ENCODE data around the gene MBNL1.

Gene MBNL1

GRCh38 chr3:152373379-152373778, 104.7 kb downstream of the MBNL1 start:
- H4K20me1 ChIP-seq: peaks cover 25 to 93% (median 69%) of the 10 kb centered on the region in 11 experiments; a peak in 21 of 22 replicates
- H3K9me3 ChIP-seq (replicated peaks in 1 of 11): peaks cover 0 to 42% (median 19%) of the 10 kb centered on the region in 11 experiments; a peak in 15 of 22 replicates
- H3K27me3 ChIP-seq: no peaks in the 10 kb centered on the region
- TF ChIP-seq Cebpa-rat (IDR thresholded peaks at IDR 0.05): no peak
- H3K36me3 ChIP-seq: peaks cover 0 to 44% (median 25%) of the 10 kb centered on the region in 11 experiments; a peak in 19 of 22 replicates
- H3K9ac ChIP-seq: no peak overlapping the region
- no peak overlapping the region for H3K4me3 ChIP-seq
- peak overlapping the region in 1 of 11 experiments; percentile 15; a peak in 1 of 22 replicates for H3K4me2 ChIP-seq
- peaks cover 9 to 65% (median 22%) of the 10 kb centered on the region in 10 experiments for H3K4me1 ChIP-seq
- H3K27ac ChIP-seq: no peak overlapping the region

GRCh38 chr3:152374262-152374990, 105.7 kb downstream of the MBNL1 start:
- peaks cover 9 to 65% (median 22%) of the 10 kb centered on the region in 10 experiments for H3K4me1 ChIP-seq
- peaks cover 0 to 43% (median 28%) of the 10 kb centered on the region in 11 experiments; a peak in 19 of 22 replicates for H3K36me3 ChIP-seq
- H3K27ac ChIP-seq: no peak overlapping the region
- H3K4me2 ChIP-seq: peak overlapping the region in 3 of 11 experiments; percentile 36 to 95 (median 71); a peak in 4 of 22 replicates
- H3K9ac ChIP-seq: no peak overlapping the region
- no peaks in the 10 kb centered on the region for H3K27me3 ChIP-seq
- H3K4me3 ChIP-seq: no peak overlapping the region
- TF ChIP-seq Cebpa-rat (IDR thresholded peaks at IDR 0.05): no peak
- peaks cover 17 to 96% (median 73%) of the 10 kb centered on the region in 11 experiments; a peak in 21 of 22 replicates for H4K20me1 ChIP-seq
- peaks cover 0 to 32% (median 11%) of the 10 kb centered on the region in 11 experiments; a peak in 12 of 22 replicates for H3K9me3 ChIP-seq (replicated peaks in 1 of 11)

GRCh38 chr3:152375546-152375945, 106.8 kb downstream of the MBNL1 start:
- peaks cover 16 to 97% (median 76%) of the 10 kb centered on the region in 11 experiments; a peak in 21 of 22 replicates for H4K20me1 ChIP-seq
- H3K27ac ChIP-seq: no peak overlapping the region
- no peak overlapping the region for H3K9ac ChIP-seq
- no peak overlapping the region for H3K4me3 ChIP-seq
- peaks cover 9 to 70% (median 22%) of the 10 kb centered on the region in 10 experiments for H3K4me1 ChIP-seq
- no peak for TF ChIP-seq Cebpa-rat (IDR thresholded peaks at IDR 0.05)
- no peaks in the 10 kb centered on the region for H3K27me3 ChIP-seq
- peak overlapping the region in 6 of 11 experiments; percentile 22 to 95 (median 62); a peak in 8 of 22 replicates for H3K4me2 ChIP-seq
- H3K36me3 ChIP-seq: peaks cover 0 to 42% (median 28%) of the 10 kb centered on the region in 11 experiments; a peak in 19 of 22 replicates
- H3K9me3 ChIP-seq (replicated peaks in 1 of 11): peaks cover 0 to 25% (median 10%) of the 10 kb centered on the region in 11 experiments; a peak in 12 of 22 replicates

- Histone ChIP-seq H3K4me3 (peak overlapping the region in 1 of 10 experiments; percentile 8; a peak in 1 of 20 replicates), H3K27ac (peak overlapping the region in 8 of 11 experiments; percentile 32 to 72 (median 57); a peak in 15 of 22 replicates)
- TF ChIP-seq Cebpa-rat (IDR thresholded peaks at IDR 0.05): no peak
Measured at GRCh38 chr3:152376351-152377183, 107.8 kb downstream of the MBNL1 start.

GRCh38 chr3:152377184-152377570, 108.4 kb downstream of the MBNL1 start:
- Histone ChIP-seq H3K27ac (peak overlapping the region in 8 of 11 experiments; percentile 32 to 72 (median 57); a peak in 15 of 22 replicates), H3K27me3 (no peaks in the 10 kb centered on the region), H3K9me3 (replicated peaks in 1 of 11) (peaks cover 0 to 11% (median 2%) of the 10 kb centered on the region in 11 experiments; a peak in 5 of 22 replicates), H3K9ac (peak overlapping the region in 3 of 11 experiments; percentile 28 to 51 (median 44); a peak in 5 of 22 replicates), H3K4me3 (peak overlapping the region in 1 of 10 experiments; percentile 8; a peak in 1 of 20 replicates), H3K36me3 (peaks cover 0 to 29% (median 22%) of the 10 kb centered on the region in 11 experiments; a peak in 18 of 22 replicates), H3K4me2 (peak overlapping the region in 10 of 11 experiments; percentile 5 to 95 (median 60); a peak in 18 of 22 replicates), H3K4me1 (peaks cover 16 to 84% (median 29%) of the 10 kb centered on the region in 10 experiments), H4K20me1 (peaks cover 16 to 94% (median 61%) of the 10 kb centered on the region in 11 experiments; a peak in 21 of 22 replicates)
- TF ChIP-seq Cebpa-rat (IDR thresholded peaks at IDR 0.05): no peak

More at GRCh38 chr3:152376351-152377183, 107.8 kb downstream of the MBNL1 start:
- Histone ChIP-seq H4K20me1 (peaks cover 16 to 94% (median 68%) of the 10 kb centered on the region in 11 experiments; a peak in 21 of 22 replicates), H3K9ac (peak overlapping the region in 2 of 11 experiments; percentile 28 to 51; a peak in 5 of 22 replicates), H3K4me2 (peak overlapping the region; percentile 5 to 95 (median 53); a peak in 19 of 22 replicates), H3K9me3 (replicated peaks in 1 of 11) (peaks cover 0 to 15% (median 4%) of the 10 kb centered on the region in 11 experiments; a peak in 8 of 22 replicates), H3K36me3 (peaks cover 0 to 32% (median 22%) of the 10 kb centered on the region in 11 experiments; a peak in 18 of 22 replicates), H3K27me3 (no peaks in the 10 kb centered on the region), H3K4me1 (peaks cover 10 to 78% (median 23%) of the 10 kb centered on the region in 10 experiments)

- Histone ChIP-seq H4K20me1 (peaks cover 11 to 84% (median 59%) of the 10 kb centered on the region in 11 experiments; a peak in 19 of 22 replicates), H3K4me3 (no peak overlapping the region), H3K4me2 (no peak overlapping the region), H3K9ac (no peak overlapping the region), H3K27me3 (no peaks in the 10 kb centered on the region), H3K4me1 (peaks cover 17 to 88% (median 39%) of the 10 kb centered on the region in 10 experiments), H3K27ac (no peak overlapping the region), H3K36me3 (peaks cover 0 to 35% (median 17%) of the 10 kb centered on the region in 11 experiments; a peak in 16 of 22 replicates), H3K9me3 (replicated peaks in 1 of 11) (no peaks in the 10 kb centered on the region)
- no peak for TF ChIP-seq Cebpa-rat (IDR thresholded peaks at IDR 0.05)
Measured at GRCh38 chr3:152379415-152380042, 110.8 kb downstream of the MBNL1 start.

GRCh38 chr3:152380043-152380442, 111.3 kb downstream of the MBNL1 start:
- Histone ChIP-seq H3K4me2 (0 out of 22 replicates have a peak overlapping the region, but pooled peaks of 1 of the 11 experiments have one; percentile 13), H3K27me3 (no peaks in the 10 kb centered on the region), H3K27ac (no peak overlapping the region), H3K4me3 (no peak overlapping the region), H4K20me1 (peaks cover 11 to 84% (median 59%) of the 10 kb centered on the region in 11 experiments; a peak in 19 of 22 replicates), H3K36me3 (peaks cover 0 to 35% (median 17%) of the 10 kb centered on the region in 11 experiments; a peak in 16 of 22 replicates), H3K4me1 (peaks cover 17 to 83% (median 39%) of the 10 kb centered on the region in 10 experiments), H3K9ac (no peak overlapping the region), H3K9me3 (replicated peaks in 1 of 11) (no peaks in the 10 kb centered on the region)
- TF ChIP-seq Cebpa-rat (IDR thresholded peaks at IDR 0.05): no peak

Measured in BLaER1 treated with 17β-estradiol and CSF1 and Interleukin-3, amounts not matched to agents 10 nM and 100 nM (cell line).